NOMO-1 treated with DMSO at 0.1 percent for 48 hours (cell line): ENCODE data around the gene ITSN1.
"Not testable (repeated sequence)": the region's sequence is repeated elsewhere in the genome, so short reads cannot be mapped to it uniquely, and the experiment has no call there.

Source experiments
- DNase-seq: peaks from one replicate; lab custom pipeline; 2025; ENCODE audit not compliant: unreplicated experiment; lab: John Stamatoyannopoulos, UW

ITSN1 gene

GRCh38 chr21:33721081-33721480 is 78.8 kb downstream of the ITSN1 start:
- no peak for DNase-seq

DNA sequence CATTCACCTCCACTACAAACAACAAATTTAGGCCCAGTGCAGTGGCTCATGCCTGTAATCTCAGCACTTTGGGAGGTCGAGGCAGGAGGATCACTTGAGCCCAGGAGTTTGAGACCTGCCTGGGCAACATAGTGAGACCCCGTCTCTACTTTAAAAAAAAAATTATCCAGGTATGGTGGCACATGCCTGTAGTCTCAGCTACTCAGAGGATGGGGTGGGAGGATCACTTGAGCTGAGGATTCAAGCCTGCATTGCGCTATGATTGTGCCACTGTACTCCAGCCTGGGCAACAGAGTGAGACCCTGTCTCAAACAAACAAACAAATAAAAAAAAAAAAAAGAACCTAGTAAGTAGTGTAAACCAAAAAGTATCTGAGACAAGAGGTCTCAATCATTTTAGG is 86.8 kb downstream of the ITSN1 start:
- DNase-seq, result not testable (repeated sequence)

DNA sequence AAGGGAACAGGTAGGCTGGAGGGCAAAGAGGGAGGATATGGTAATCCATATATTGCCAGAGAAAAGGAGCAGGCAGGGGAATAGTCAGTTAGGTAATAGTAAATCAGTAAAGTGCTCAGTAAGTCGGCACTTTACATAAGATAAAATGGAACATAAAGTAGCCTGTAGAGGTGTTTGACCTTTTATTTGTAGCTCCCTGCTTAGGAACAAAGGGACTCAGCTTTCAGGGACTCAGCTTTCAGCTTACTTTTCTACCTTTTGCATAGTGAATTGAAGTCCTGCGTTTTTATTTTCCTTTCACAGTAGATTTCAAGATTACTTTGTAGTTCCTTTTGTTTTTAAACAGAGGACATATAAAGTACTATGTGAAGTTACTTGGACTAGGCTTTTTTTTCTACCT is 87.3 kb downstream of the ITSN1 start:
- no peak for DNase-seq

GRCh38 chr21:33731447-33731846 is 89.1 kb downstream of the ITSN1 start:
- DNase-seq, result no peak

GRCh38 chr21:33732038-33732437 is 89.7 kb downstream of the ITSN1 start:
- no peak for DNase-seq

- peak; percentile 14 for DNase-seq
Measured at GRCh38 chr21:33733601-33734000, 91.3 kb downstream of the ITSN1 start.

DNA sequence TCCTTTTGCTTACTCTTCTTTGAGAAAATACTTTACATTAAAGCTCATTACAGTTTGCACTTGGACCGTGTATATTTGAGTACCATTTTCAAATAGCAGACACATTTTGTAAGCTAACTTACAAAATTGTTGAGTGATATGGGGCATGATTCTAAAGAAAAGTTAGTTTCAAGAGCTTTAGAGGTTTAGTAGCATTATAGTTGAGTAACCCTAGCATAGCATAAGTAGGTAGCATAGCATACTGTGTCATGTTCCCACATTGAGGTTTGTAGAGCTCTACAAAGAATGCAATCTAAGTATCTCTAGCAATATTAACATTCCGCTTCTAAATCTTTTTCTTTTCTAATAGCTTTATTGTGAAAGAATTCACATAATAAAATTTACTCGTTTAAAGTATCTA is 92.0 kb downstream of the ITSN1 start:
- DNase-seq, result no peak

DNA sequence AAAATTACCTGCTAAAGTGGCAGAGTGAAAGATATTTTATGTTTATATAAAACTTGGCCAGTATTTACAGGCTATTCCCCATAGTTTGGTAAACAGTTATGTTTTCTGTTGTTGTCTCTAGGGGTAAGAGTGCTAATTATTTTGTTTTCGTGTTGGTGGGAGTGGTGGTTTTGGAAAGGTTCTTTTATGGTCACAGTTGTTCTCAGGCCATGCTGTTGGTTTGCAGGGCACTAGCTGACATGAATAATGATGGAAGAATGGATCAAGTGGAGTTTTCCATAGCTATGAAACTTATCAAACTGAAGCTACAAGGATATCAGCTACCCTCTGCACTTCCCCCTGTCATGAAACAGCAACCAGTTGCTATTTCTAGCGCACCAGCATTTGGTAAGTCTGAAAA is 92.5 kb downstream of the ITSN1 start:
- no peak for DNase-seq

DNA sequence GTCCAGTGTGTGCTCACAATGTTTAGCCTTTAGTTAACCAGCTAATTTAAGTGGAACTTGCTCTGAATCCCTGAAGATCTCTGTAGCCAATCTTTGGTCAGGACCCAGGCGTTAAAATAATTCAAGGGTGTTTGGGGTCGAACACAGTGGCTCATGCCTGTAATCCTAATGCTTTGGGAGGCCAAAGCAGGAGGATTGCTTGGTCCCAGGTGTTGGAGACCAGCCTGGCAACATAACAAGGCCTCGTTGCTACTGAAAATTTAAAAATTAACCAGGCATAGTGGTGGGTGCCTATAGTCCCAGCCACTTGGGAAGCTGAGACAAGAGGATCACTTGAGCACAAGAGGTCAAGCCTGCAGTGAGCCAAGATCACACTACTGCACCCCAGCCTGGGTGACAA is 94.3 kb downstream of the ITSN1 start:
- DNase-seq, result no peak

DNA sequence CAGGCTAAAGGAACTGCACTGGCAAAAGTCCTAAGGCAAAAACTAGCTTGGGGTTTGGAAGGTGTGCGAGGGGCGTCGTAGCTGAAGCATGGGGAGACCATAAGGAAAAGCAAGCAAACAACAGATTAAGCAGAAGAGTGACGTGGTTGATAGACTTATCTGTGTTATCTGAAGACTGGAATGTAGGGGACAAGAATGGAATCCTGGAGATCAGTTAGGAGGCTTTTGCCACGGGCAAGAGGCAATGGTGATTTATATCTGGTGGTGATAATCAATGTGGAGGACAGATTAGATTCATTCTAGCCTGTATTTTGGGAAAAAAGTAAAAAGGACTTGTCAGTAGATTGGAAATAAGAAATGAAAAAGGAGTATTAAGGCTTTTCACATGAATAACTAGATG is 97.4 kb downstream of the ITSN1 start:
- no peak for DNase-seq

DNA sequence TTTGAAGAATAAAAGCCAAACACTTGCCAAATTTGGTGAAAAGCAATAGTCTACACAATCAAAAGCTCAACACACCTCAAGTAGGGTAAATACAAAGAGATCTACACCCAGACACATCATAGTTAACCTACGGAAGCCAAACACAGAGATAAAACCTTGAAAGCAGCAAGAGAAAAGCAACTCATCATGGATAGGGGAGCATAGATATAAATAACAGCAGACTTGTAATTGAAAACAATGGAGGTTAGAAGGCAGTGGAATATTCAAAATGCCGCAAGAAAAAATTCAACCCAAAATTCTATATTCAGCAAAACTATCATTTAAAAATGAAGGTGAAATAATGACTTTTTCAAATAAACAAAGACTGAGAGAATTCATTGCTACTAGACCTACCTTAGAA is 105.1 kb downstream of the ITSN1 start:
- no peak for DNase-seq

GRCh38 chr21:33748903-33749302 is 106.6 kb downstream of the ITSN1 start:
- no peak for DNase-seq

DNA sequence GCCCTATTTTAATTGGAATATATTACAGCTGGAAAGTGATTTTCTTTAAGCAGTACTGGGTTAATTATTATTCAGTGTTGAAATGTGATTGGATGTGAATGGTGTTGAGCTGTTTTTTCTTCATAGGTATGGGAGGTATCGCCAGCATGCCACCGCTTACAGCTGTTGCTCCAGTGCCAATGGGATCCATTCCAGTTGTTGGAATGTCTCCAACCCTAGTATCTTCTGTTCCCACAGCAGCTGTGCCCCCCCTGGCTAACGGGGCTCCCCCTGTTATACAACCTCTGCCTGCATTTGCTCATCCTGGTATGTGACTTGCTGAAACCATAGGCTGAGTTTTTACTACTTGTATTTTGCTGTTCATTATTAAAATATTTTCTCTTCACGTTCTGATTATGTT is 107.7 kb downstream of the ITSN1 start:
- DNase-seq, result no peak

DNA sequence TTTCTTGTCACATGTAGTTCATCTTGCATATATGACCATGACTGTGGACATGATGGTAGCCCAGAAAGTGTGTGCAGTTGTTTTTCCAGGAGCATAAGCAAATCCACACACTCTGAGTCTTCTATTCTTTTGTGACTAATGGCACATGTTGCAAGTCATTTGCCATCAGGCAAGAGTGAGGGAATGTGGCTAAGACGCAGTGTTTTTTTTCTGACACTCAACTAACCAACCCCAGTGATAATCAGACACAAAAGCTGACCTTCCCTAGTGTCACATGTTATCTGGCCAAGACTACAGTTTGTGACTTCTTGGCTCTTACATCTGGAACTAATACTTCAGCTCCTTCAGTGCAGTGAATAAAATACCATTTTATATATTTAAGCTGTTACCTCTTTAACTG is 108.8 kb downstream of the ITSN1 start:
- DNase-seq, result no peak

DNA sequence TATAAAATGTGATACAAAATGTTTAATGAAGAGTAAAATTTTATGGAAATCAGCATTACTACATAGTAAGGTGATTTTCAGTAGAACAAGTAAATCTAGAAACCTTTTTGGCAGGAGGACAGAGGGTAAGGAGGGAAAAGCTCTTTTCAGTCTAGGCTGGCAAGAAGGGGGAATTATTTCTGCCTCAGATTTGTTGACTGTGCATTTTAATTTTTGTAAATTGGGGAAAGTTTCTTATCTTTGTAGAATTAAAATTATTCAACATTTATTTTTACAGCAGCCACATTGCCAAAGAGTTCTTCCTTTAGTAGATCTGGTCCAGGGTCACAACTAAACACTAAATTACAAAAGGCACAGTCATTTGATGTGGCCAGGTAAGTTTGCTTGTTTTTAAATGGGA is 109.2 kb downstream of the ITSN1 start:
- no peak for DNase-seq

DNA sequence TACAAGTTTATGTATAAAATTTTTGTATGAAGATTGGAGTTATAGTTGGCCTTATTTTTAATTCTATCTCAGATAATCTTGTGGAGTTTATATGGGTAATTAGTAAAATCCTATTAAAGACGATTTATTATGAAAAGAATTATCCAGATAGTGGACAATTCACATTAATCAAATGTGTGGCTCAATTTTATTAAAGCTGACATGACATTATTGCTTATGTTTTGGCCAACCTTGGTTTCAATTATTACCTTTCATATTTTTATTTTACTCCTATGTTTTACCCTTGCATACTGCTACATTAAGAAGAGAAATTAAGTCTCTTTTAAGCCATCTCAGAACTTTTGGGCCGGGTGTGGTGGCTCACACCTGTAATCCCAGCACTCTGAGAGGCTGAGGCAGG is 110.0 kb downstream of the ITSN1 start:
- DNase-seq, result no peak

DNA sequence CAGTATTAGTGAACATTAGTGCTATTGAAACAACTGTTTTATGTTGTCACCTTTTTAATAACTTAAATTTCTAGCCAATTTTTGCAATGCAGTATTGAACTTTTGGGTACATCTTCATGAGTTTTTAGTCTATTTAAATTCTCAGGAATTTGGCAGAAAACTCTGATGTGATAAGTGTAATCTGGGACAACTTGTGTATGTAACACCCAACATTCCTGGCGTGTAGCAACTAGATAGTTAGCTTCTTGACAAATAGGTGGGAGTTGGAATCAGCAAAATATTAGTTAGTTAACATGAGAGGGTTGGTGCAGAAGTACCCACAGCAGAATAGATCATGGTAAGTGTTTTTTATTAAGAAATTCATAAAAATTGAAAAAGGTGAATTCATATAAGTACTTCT is 111.6 kb downstream of the ITSN1 start:
- DNase-seq, result no peak

DNA sequence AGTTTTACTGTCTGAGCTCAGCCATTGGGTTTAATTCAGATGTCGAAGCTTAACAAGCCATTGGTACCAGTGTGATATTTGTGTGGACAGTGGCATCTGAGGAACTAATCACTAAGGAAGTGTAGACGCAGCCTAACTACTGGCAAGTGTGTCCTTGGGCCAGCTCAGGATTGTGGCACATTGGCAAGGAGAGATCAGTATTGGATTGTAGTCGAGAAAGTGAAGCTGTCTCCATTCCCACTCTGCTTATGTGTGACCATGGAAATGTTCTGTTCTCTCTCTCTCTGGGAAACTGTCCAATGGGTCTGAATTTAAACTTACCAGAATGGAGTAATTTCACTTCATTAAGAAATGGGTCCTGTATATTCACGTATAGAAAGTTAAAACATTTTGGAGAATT is 112.2 kb downstream of the ITSN1 start:
- DNase-seq, result no peak

DNA sequence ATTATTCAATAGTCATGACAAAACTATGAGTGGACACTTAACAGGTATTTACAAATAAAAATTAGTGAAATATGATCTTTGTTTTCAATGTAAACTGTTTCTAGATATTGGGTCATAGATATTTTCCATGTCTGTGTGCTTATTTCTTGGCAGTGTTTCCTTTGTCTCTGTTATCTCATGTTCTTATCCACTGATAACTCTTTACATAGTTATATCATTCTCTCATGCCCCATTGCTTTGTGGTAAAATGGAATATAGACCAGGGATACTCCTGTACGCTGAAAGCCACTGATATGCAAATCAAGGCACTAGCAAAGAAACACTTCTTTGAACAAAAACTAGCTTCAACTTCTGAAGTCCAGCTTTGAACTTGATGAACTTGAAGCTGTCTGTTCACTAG is 113.1 kb downstream of the ITSN1 start:
- no peak for DNase-seq

GRCh38 chr21:33760641-33761440 is 118.5 kb downstream of the ITSN1 start:
- no peak for DNase-seq

DNA sequence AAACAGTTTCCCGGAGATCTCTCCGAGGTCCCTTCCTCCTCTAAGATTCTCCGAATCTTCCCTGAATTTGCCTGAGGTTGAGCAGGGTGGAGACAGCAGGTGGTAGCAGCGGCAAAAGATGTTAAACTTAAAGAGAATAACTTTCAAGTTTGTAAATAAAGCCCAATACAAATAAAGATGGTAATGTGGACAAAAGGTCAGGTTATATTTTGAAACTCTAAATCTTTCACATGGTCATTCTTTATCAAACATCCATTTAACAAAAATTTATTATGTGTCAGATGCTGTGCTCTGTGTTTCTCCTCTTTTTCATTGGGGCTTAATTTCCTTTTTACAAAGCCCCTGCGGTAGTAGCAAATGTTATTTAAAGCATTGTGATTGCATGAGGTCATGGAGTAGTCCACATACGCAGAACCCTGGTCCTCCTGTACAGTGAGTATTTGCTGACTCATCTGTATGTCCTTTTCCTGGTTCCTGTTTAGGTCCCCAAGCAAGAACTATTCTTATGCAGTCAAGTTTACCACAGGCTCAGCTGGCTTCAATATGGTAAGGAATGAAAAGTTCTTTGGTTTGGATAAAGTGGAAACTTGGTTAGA is 119.2 kb downstream of the ITSN1 start:
- peak; percentile 69 for DNase-seq

- no peak for DNase-seq
Measured at GRCh38 chr21:33762803-33763581, 120.7 kb downstream of the ITSN1 start.
